ENCODE data around the gene SPRED3.

The SPRED3 gene

GRCh38 chr19:38383743-38384142 lies 4.8 kb upstream of the SPRED3 start:
- Histone ChIP-seq H3K27ac (ENCODE audit: insufficient read depth, low read length, poor library complexity, severe bottlenecking) (no peak overlapping the region), H3K27me3 (replicated peaks; ENCODE audit: control insufficient read depth, insufficient read depth, low read length, poor library complexity, severe bottlenecking) (no peaks in the 10 kb centered on the region), H3K36me3 (ENCODE audit: control insufficient read depth, insufficient read depth, low read length) (peaks cover 51% of the 10 kb centered on the region), H3K4me3 (ENCODE audit: insufficient read depth, low read depth, low read length, poor library complexity, severe bottlenecking) (no peak overlapping the region), H3K4me1 (ENCODE audit: control insufficient read depth, insufficient read depth, low read length, poor library complexity, severe bottlenecking) (peaks cover 27% of the 10 kb centered on the region), H3K9me3 (ENCODE audit: control insufficient read depth, low read length) (no peaks in the 10 kb centered on the region)
- no peak for DNase-seq

DNA sequence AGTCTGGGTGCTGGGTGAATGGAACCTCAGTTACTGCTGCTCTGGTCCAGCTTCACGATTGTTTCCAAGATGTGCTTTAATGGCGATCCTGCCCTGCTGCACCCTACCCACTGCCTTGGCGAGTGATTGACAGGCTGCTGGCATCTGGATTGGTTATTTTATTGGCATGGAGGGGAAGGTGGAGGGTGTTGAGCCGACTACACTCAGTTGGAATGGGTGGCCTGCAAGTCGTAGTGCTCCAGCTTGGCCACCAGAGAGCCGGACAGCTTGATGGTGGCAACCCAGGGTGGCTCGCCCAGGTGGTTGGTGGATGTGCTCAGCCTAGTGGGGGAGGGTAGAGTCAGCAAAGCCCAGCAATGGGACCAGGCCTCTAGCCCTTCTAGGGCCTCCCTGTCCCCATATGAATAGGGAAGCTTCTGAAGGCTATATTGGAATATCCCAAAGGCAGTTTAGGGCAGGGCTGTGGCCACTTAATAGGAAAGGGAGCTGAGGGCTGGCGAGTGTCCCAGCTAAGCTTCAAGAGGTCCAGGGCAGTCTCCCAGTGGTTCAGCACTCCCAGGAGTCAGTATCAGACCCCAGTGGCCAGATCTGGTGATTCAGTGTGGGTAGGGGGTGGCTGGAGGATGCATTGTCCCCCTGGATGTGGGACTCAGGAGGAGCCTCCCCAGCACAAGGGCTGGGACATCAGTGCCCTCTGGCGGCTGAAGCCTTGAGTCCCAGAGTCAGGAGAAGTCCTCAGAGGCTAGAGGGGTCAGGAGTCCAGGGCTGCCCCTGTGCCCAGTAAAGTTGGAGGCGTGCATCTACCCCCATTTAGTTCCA lies 4.1 kb upstream of the SPRED3 start:
- peaks cover 44% of the 10 kb centered on the region for H3K36me3 ChIP-seq (ENCODE audit: control insufficient read depth, insufficient read depth, low read length)
- no peaks in the 10 kb centered on the region for H3K9me3 ChIP-seq (ENCODE audit: control insufficient read depth, low read length)
- no peak overlapping the region for H3K27ac ChIP-seq (ENCODE audit: insufficient read depth, low read length, poor library complexity, severe bottlenecking)
- peaks cover 33% of the 10 kb centered on the region for H3K4me1 ChIP-seq (ENCODE audit: control insufficient read depth, insufficient read depth, low read length, poor library complexity, severe bottlenecking)
- H3K4me3 ChIP-seq (ENCODE audit: insufficient read depth, low read depth, low read length, poor library complexity, severe bottlenecking) = no peak overlapping the region
- H3K27me3 ChIP-seq (replicated peaks; ENCODE audit: control insufficient read depth, insufficient read depth, low read length, poor library complexity, severe bottlenecking) = no peaks in the 10 kb centered on the region
- no peak for DNase-seq

GRCh38 chr19:38385057-38385803 lies 3.3 kb upstream of the SPRED3 start:
- H3K9me3 ChIP-seq (ENCODE audit: control insufficient read depth, low read length) = no peaks in the 10 kb centered on the region
- H3K4me3 ChIP-seq (ENCODE audit: insufficient read depth, low read depth, low read length, poor library complexity, severe bottlenecking) = no peak overlapping the region
- H3K4me1 ChIP-seq (ENCODE audit: control insufficient read depth, insufficient read depth, low read length, poor library complexity, severe bottlenecking) = peaks cover 34% of the 10 kb centered on the region
- H3K27me3 ChIP-seq (replicated peaks; ENCODE audit: control insufficient read depth, insufficient read depth, low read length, poor library complexity, severe bottlenecking) = no peaks in the 10 kb centered on the region
- H3K36me3 ChIP-seq (ENCODE audit: control insufficient read depth, insufficient read depth, low read length) = peaks cover 38% of the 10 kb centered on the region
- no peak for DNase-seq
- no peak overlapping the region for H3K27ac ChIP-seq (ENCODE audit: insufficient read depth, low read length, poor library complexity, severe bottlenecking)

DNA sequence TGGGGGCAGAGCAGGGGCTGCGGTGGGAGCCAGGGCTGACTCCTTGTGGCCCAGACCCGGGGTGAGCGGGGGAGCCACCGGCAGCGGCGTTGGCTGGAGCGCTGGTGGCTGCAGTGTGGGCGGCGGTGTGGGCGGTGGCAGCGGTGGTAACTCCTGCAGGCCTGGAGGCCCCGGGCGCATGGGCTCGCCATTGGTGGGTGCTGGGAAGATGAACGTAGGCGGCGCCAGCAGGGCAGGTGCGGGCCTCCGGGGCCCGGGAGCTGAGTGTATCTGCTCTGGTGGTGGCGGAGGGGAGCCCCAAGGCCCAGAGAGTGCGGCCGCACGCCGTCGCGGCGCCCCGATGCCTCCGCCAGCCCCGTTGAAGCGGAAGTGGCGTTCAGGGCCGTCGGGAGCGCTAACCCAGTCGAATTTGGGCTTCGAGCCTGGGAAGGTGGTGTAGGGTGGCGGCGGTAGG lies 2.7 kb upstream of the SPRED3 start:
- no peak overlapping the region for H3K4me3 ChIP-seq (ENCODE audit: insufficient read depth, low read depth, low read length, poor library complexity, severe bottlenecking)

DNA sequence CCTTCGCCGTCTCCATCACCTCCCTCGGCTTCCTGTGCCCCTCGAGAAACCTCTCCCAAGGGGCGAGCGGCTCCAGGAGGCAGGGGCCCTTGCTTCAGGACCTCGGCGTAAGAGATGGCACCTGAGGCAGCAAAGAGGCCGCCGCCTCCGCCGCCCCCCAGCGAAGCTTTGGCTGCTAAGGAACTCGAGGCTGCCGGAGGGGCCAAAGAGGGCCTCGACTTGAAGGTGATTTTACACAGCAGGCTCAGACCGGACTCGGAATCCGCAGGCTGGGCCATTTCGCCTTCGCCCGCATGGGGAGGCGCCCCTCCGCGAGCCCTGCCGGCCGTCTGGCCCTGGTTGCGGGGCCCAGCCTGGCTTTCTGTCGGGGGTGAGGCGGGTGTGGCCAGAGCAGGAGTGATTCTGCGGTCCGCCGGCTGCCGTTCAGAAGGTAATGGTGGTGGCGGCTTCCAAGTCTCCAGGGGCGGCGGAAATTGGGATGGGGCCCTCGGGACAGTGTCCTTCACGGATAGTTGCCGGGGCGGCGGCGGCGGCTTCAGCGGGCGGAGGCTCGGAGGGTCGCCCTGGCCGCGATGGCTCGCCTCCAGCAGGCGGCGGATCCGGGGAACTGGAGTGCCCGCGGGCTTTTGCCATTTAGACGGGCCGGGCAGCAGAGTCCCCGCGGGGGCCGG lies 2.1 kb upstream of the SPRED3 start:
- no peak for DNase-seq
- peaks cover 26% of the 10 kb centered on the region for H3K36me3 ChIP-seq (ENCODE audit: control insufficient read depth, insufficient read depth, low read length)
- peaks cover 34% of the 10 kb centered on the region for H3K4me1 ChIP-seq (ENCODE audit: control insufficient read depth, insufficient read depth, low read length, poor library complexity, severe bottlenecking)
- H3K27ac ChIP-seq (ENCODE audit: insufficient read depth, low read length, poor library complexity, severe bottlenecking) = no peak overlapping the region
- no peaks in the 10 kb centered on the region for H3K9me3 ChIP-seq (ENCODE audit: control insufficient read depth, low read length)
- no peak overlapping the region for H3K4me3 ChIP-seq (ENCODE audit: insufficient read depth, low read depth, low read length, poor library complexity, severe bottlenecking)
- H3K27me3 ChIP-seq (replicated peaks; ENCODE audit: control insufficient read depth, insufficient read depth, low read length, poor library complexity, severe bottlenecking) = no peaks in the 10 kb centered on the region

More for the DNA sequence above, 2.7 kb upstream of the SPRED3 start:
- Histone ChIP-seq H3K36me3 (ENCODE audit: control insufficient read depth, insufficient read depth, low read length) (peaks cover 32% of the 10 kb centered on the region), H3K4me1 (ENCODE audit: control insufficient read depth, insufficient read depth, low read length, poor library complexity, severe bottlenecking) (peaks cover 34% of the 10 kb centered on the region), H3K27me3 (replicated peaks; ENCODE audit: control insufficient read depth, insufficient read depth, low read length, poor library complexity, severe bottlenecking) (no peaks in the 10 kb centered on the region), H3K27ac (ENCODE audit: insufficient read depth, low read length, poor library complexity, severe bottlenecking) (no peak overlapping the region), H3K9me3 (ENCODE audit: control insufficient read depth, low read length) (no peaks in the 10 kb centered on the region)
- no peak for DNase-seq

- no peaks in the 10 kb centered on the region for H3K27me3 ChIP-seq (replicated peaks; ENCODE audit: control insufficient read depth, insufficient read depth, low read length, poor library complexity, severe bottlenecking)
- peak overlapping the region; percentile 14 for H3K27ac ChIP-seq (ENCODE audit: insufficient read depth, low read length, poor library complexity, severe bottlenecking)
- peaks cover 19% of the 10 kb centered on the region for H3K36me3 ChIP-seq (ENCODE audit: control insufficient read depth, insufficient read depth, low read length)
- peak overlapping the region; percentile 51 for H3K4me3 ChIP-seq (ENCODE audit: insufficient read depth, low read depth, low read length, poor library complexity, severe bottlenecking)
- H3K4me1 ChIP-seq (ENCODE audit: control insufficient read depth, insufficient read depth, low read length, poor library complexity, severe bottlenecking) = peaks cover 34% of the 10 kb centered on the region
- no peaks in the 10 kb centered on the region for H3K9me3 ChIP-seq (ENCODE audit: control insufficient read depth, low read length)
- no peak for DNase-seq
Observed at GRCh38 chr19:38386971-38387549, 1.4 kb upstream of the SPRED3 start.

DNA sequence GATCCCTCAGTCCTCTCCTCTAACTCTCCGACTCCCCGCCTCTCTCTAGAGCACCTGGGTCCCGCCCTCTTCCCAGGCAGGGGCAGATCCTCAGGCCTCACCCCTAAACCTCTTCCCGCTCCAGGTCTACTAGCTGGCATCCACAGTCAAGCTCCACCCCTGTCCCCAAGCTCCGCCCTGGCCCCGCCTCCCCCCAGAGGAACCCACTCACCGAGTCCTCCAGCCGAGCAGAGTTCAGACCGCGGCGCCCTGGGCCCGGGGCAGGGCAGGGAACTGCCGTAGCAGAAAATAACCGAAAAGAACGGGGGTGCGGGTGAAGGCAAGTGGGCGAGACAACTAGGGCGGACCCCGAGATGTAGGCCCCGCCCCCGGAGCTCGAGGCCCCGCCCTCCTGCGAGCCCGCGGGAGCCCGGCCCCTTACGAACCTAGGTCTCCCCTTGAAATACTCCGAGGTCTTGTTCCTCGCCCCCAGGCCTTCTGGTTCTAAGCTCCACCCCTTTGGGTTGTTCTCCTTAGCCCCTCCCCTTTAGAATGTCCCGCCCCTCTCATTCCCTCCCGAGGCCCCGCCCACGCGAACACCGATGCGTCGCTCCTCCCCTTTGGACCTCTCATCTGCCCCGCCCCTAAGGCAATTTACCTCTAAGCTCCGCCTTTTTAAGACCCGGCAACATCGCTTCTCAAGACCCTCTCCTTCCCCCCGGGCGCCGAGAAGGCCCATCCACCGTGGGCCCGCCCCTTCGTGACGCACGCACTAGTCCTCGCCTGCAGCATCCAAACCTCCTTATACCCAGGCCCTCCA lies 748 bp upstream of the SPRED3 start, which contains the start of gene GGN:
GGN (minus strand) TSS at position 485 of the 799 bp plus-strand sequence. CDS start 773 bp downstream, outside the sequence.
- Histone ChIP-seq H3K27ac (ENCODE audit: insufficient read depth, low read length, poor library complexity, severe bottlenecking) (peak within 1 kb of the TSS; percentile 14), H3K9me3 (ENCODE audit: control insufficient read depth, low read length) (no peaks in the 10 kb centered on the region), H3K27me3 (replicated peaks; ENCODE audit: control insufficient read depth, insufficient read depth, low read length, poor library complexity, severe bottlenecking) (no peaks in the 10 kb centered on the region), H3K36me3 (ENCODE audit: control insufficient read depth, insufficient read depth, low read length) (peaks cover 14% of the 10 kb centered on the region), H3K4me3 (ENCODE audit: insufficient read depth, low read depth, low read length, poor library complexity, severe bottlenecking) (peak within 1 kb of the TSS; percentile 51), H3K4me1 (ENCODE audit: control insufficient read depth, insufficient read depth, low read length, poor library complexity, severe bottlenecking) (peaks cover 34% of the 10 kb centered on the region)
- peak; percentile 75 to 82 (median 79) for DNase-seq

DNA sequence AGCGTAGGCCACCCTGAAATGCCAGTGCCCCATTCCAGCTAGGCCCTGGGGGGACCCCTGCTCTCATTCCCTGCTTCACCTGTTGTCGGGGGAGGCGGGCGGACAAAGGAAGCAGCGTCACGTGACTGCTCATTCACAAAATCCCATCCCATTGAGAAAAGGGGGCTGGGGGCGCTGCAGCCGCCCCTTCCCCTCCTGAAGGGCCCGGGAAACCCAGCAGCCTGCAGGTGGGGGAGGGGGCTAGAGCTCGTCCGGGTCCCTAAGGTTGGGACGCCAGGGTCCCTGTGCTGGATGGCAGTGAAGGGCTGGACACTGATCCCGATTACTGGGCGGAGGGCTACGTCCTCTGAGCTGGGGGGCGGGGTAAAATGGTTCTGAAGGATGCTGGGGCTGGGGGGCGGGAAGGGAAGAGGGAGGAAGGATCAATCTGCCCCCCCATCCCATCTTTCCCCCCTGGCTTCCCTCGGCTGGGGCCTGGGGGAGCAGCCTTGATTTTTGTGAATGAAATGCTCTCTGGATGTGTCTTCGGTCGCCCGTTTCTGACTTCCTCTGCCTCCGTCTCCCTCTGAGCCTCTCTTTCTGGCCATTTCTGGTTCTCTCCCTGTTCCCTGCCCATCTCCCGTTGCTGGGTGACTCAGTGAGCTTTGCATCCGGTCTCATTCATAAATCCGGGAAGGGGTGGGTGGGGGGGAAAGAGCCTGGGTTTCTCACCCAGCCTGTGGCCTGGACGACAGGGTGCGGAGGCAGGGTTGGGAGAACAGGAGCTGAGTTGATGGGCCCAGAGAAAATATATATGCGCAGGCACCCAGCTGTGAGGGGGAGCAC lies 816 bp downstream of the SPRED3 start:
- H3K4me3 ChIP-seq (ENCODE audit: insufficient read depth, low read depth, low read length, poor library complexity, severe bottlenecking) = peak overlapping the region; percentile 48
- H3K36me3 ChIP-seq (ENCODE audit: control insufficient read depth, insufficient read depth, low read length) = no peaks in the 10 kb centered on the region
- H3K27ac ChIP-seq (ENCODE audit: insufficient read depth, low read length, poor library complexity, severe bottlenecking) = no peak overlapping the region
- H3K4me1 ChIP-seq (ENCODE audit: control insufficient read depth, insufficient read depth, low read length, poor library complexity, severe bottlenecking) = peaks cover 34% of the 10 kb centered on the region
- DNase-seq = no peak
- H3K9me3 ChIP-seq (ENCODE audit: control insufficient read depth, low read length) = no peaks in the 10 kb centered on the region
- no peaks in the 10 kb centered on the region for H3K27me3 ChIP-seq (replicated peaks; ENCODE audit: control insufficient read depth, insufficient read depth, low read length, poor library complexity, severe bottlenecking)

Measured in effector memory CD4-positive, alpha-beta T cell (primary cell).